Upper lobe of left lung (tissue), 6 donors: Measurements from ENCODE around the gene STAG1. TPM values are rescaled to one million over a fixed set of nuclear protein-coding genes. Genes with fewer than 3 reads are reported as not detected.
"Not testable (repeated sequence)": the region's sequence is repeated elsewhere in the genome, so short reads cannot be mapped to it uniquely, and the experiment has no call there.

Experiments
- ATAC-seq, 2 donors: fragments of 200-7000 bp; cut with Tn5 transposase; one replicate each; pipeline ENCODE4 v1.9.1; 2022; ENCODE audit warnings: mild to moderate bottlenecking in 2 of 2, moderate library complexity in 2 of 2; ENCODE audit not compliant: low FRiP score in 2 of 2
- DNase-seq, 2 donors: peaks; one replicate each; pipeline ENCODE4 v3.0.0-alpha.2; 2019 to 2020
- H3K27ac ChIP-seq, 4 donors: fragments of 200-600 bp; sonication (generic); one replicate each; pipeline ENCODE4 v1.5.1; 2016 to 2019
- H3K27me3 ChIP-seq, 4 donors: fragments of 200-600 bp; sonication (generic); one replicate each; pipeline ENCODE4 v1.5.1; 2017 to 2019
- H3K36me3 ChIP-seq, 4 donors: fragments of 200-600 bp; sonication (generic); one replicate each; pipeline ENCODE4 v1.5.1; 2016 to 2019
- H3K4me1 ChIP-seq, 4 donors: fragments of 200-600 bp; sonication (generic); one replicate each; pipeline ENCODE4 v1.5.1; 2018 to 2019
- H3K4me3 ChIP-seq, 4 donors: fragments of 200-600 bp; sonication (generic); one replicate each; pipeline ENCODE4 v1.5.1; 2017 to 2019; ENCODE audit warnings: mild to moderate bottlenecking in 2 of 4, moderate library complexity in 1 of 4
- H3K9me3 ChIP-seq, 4 donors: fragments of 200-600 bp; sonication (generic); one replicate each; pipeline ENCODE4 v1.5.1; 2018 to 2019
- CTCF ChIP-seq, 6 experiments: fragments of 450-650 bp in 4 of 6; fragments of 200-600 bp in 2 of 6; sonication (generic) in 2 of 6; IDR thresholded peaks; one replicate each; pipeline ENCODE4 v1.5.1; 2016 to 2019; ENCODE audit warnings: antibody characterized with exemption in 6 of 6
- EP300 ChIP-seq, 4 donors: sonication (generic); formaldehyde crosslinking; IDR thresholded peaks; one replicate each; pipeline ENCODE4 v1.5.1; 2017; ENCODE audit warnings: antibody characterized with exemption in 4 of 4, control low read depth in 2 of 4
- POLR2A ChIP-seq, 4 donors: fragments of 450-650 bp; IDR thresholded peaks; one replicate each; pipeline ENCODE4 v1.5.1; 2016 to 2017; ENCODE audit warnings: antibody characterized with exemption in 4 of 4, mild to moderate bottlenecking in 2 of 4
- POLR2AphosphoS5 ChIP-seq, 2 donors: sonication (generic); formaldehyde crosslinking; IDR thresholded peaks; one replicate each; pipeline ENCODE4 v1.5.1; 2017; ENCODE audit warnings: antibody characterized with exemption in 2 of 2
- WGBS, 2 donors: methylation state at CpG; one replicate each; pipeline ENCODE4 v1.1.5; 2017 to 2018; 5-methylcytosine and 5-hydroxymethylcytosine counted together
- total RNA-seq, 6 donors: library from RNA; depleted of rRNA in 4 of 6; stranded (reverse); fragments of >200 nt in 4 of 6; gene quantifications; one replicate each; pipeline versions ENCODE4 v1.1.0 to v1.2.1, GENCODE V29; 2016 to 2021
- donor health status: DM: no; HTN: no; CAD: no; lungs with moderate emphysema.
- donor health status: DM: no; HTN: yes; CAD: no; lungs with severe emphysema.

Gene STAG1
- total RNA-seq, 6 donors from 2014 or later = 19.1 to 65.0 (median 34.2) TPM

GRCh38 chr3:136711277-136711676 lies 40.9 kb downstream of the STAG1 start:
- Histone ChIP-seq H3K27ac (no peak overlapping the region), H3K27me3 (no peaks in the 10 kb centered on the region), H3K4me1 (peaks cover 4 to 23% (median 15%) of the 10 kb centered on the region in 4 donors), H3K36me3 (no peaks in the 10 kb centered on the region), H3K9me3 (no peaks in the 10 kb centered on the region), H3K4me3 (no peak overlapping the region)
- TF ChIP-seq EP300 (IDR thresholded peaks at IDR 0.05) = no peak
- no peak for TF ChIP-seq POLR2A (IDR thresholded peaks at IDR 0.05)
- no peak for TF ChIP-seq POLR2AphosphoS5 (IDR thresholded peaks at IDR 0.05)
- TF ChIP-seq CTCF (IDR thresholded peaks at IDR 0.05) = no peak
- no peak for ATAC-seq
- WGBS, 2 donors = 96 to 97% methylated on average over 7 of the region's 7 CpGs
- DNase-seq = no peak

- WGBS, 2 donors = 91 to 93% methylated on average over 1 of the region's 1 CpG
- not testable (repeated sequence) for ATAC-seq, H3K4me3 ChIP-seq, DNase-seq, H3K9me3 ChIP-seq, H3K36me3 ChIP-seq, H3K27ac ChIP-seq, H3K27me3 ChIP-seq
- H3K4me1 ChIP-seq = peaks cover 3 to 24% (median 17%) of the 10 kb centered on the region in 4 donors
These were observed 42.4 kb downstream of the STAG1 start for GRCh38 chr3:136709775-136710174.

GRCh38 chr3:136708333-136708985 lies 43.7 kb downstream of the STAG1 start:
- WGBS, 2 donors = 44 to 59% methylated on average over 3 of the region's 3 CpGs
- peak overlapping the region in 1 of 4 donors; percentile 52 for H3K27ac ChIP-seq
- no peak for DNase-seq

GRCh38 chr3:136703429-136703828 lies 48.7 kb downstream of the STAG1 start:
- H3K27me3 ChIP-seq = no peaks in the 10 kb centered on the region
- no peak for ATAC-seq
- H3K9me3 ChIP-seq = no peaks in the 10 kb centered on the region
- H3K4me1 ChIP-seq = peaks cover 0 to 17% (median 6%) of the 10 kb centered on the region in 4 donors
- no peak overlapping the region for H3K27ac ChIP-seq
- H3K4me3 ChIP-seq = no peak overlapping the region
- DNase-seq = no peak
- 60 to 74% methylated on average over 4 of the region's 4 CpGs for WGBS, 2 donors
- H3K36me3 ChIP-seq = no peaks in the 10 kb centered on the region
- TF ChIP-seq CTCF (IDR thresholded peaks at IDR 0.05) = no peak
- TF ChIP-seq POLR2A (IDR thresholded peaks at IDR 0.05) = no peak
- no peak for TF ChIP-seq POLR2AphosphoS5 (IDR thresholded peaks at IDR 0.05)
- no peak for TF ChIP-seq EP300 (IDR thresholded peaks at IDR 0.05)

More at GRCh38 chr3:136708333-136708985, 43.7 kb downstream of the STAG1 start:
- no peak for ATAC-seq
- Histone ChIP-seq H3K36me3 (no peaks in the 10 kb centered on the region), H3K4me3 (no peak overlapping the region), H3K27me3 (no peaks in the 10 kb centered on the region), H3K4me1 (peaks cover 5 to 17% (median 8%) of the 10 kb centered on the region in 4 donors), H3K9me3 (no peaks in the 10 kb centered on the region)
- TF ChIP-seq CTCF (IDR thresholded peaks at IDR 0.05) (no peak), EP300 (IDR thresholded peaks at IDR 0.05) (no peak), POLR2A (IDR thresholded peaks at IDR 0.05) (no peak), POLR2AphosphoS5 (IDR thresholded peaks at IDR 0.05) (no peak)

GRCh38 chr3:136699271-136699828 lies 52.8 kb downstream of the STAG1 start:
- no peaks in the 10 kb centered on the region for H3K27me3 ChIP-seq
- DNase-seq (no peak), ATAC-seq (no peak)
- H3K9me3 ChIP-seq = no peaks in the 10 kb centered on the region
- H3K27ac ChIP-seq = no peak overlapping the region
- H3K4me3 ChIP-seq = no peak overlapping the region
- peaks cover 0 to 19% (median 9%) of the 10 kb centered on the region in 4 donors for H3K4me1 ChIP-seq
- TF ChIP-seq POLR2A (IDR thresholded peaks at IDR 0.05) (no peak), CTCF (IDR thresholded peaks at IDR 0.05) (no peak), EP300 (IDR thresholded peaks at IDR 0.05) (no peak), POLR2AphosphoS5 (IDR thresholded peaks at IDR 0.05) (no peak)
- no peaks in the 10 kb centered on the region for H3K36me3 ChIP-seq
- 77 to 83% methylated on average over 5 of the region's 5 CpGs for WGBS, 2 donors
